GM12878 (cell line): ENCODE results near the gene C11orf91. TPM values are rescaled to one million over a fixed set of nuclear protein-coding genes. Genes with fewer than 3 reads are reported as not detected.

Experiments
- ATAC-seq: fragments of 200-7000 bp; cut with Tn5 transposase; 3 replicates; pipeline ENCODE4 v1.9.1; 2020; ENCODE audit warnings: mild to moderate bottlenecking, moderate library complexity
- BruUV-seq: library from RNA; stranded (reverse); fragments of 400-500 nt; replicated peaks from 2 replicates; lab custom pipeline; 2021; lab: Mats Ljungman, UMichigan
- CTCF ChIA-PET: fragments of 300-600 bp; sonication (Branson Sonifier 250); formaldehyde crosslinking; extraction: SDS; loops from one replicate; lab custom pipeline; 2021; ENCODE audit warnings: inconsistent platforms; lab: Yijun Ruan, JAX
- POLR2A ChIA-PET: fragments of 350-600 bp; formaldehyde crosslinking; extraction: SDS; loops from one replicate; lab custom pipeline; 2021; ENCODE audit warnings: inconsistent platforms; lab: Charles Lee
- RAD21 ChIA-PET: fragments of 300-600 bp; sonication (Branson Sonifier 250); formaldehyde crosslinking; loops from one replicate; lab custom pipeline; 2023; ENCODE audit warnings: antibody characterized with exemption; ENCODE audit not compliant: unreplicated experiment; lab: Charles Lee
- SMC1A ChIA-PET: fragments of 300-600 bp; sonication (Branson Sonifier 250); formaldehyde crosslinking; loops from one replicate; lab custom pipeline; 2023; ENCODE audit not compliant: unreplicated experiment, uncharacterized antibody; lab: Charles Lee
- DNase-seq: peaks from one replicate; pipeline ENCODE4 v3.0.0-alpha.2; 2011; ENCODE audit warnings: low read depth, low spot score
- FAIRE-seq: peaks from 3 replicates; lab custom pipeline; 2011; peaks lifted over from hg19 to GRCh38; lab: Jason Lieb, UNC
- H2AFZ ChIP-seq: 2 replicates; pipeline ENCODE4 v1.6.0; 2011; ENCODE audit warnings: low read depth, low read length, control low read depth; ENCODE audit not compliant: control insufficient read depth
- H3K27ac ChIP-seq: 2 replicates; pipeline ENCODE4 v1.5.1; 2011; ENCODE audit warnings: control low read depth; ENCODE audit not compliant: control insufficient read depth, insufficient read depth
- H3K27me3 ChIP-seq, 2 experiments: replicated peaks in 1 of 2; 2 replicates each; pipeline versions ENCODE4 v1.6.0 to v1.6.1; 2011; ENCODE audit warnings: low read length in 1 of 2; ENCODE audit not compliant: control insufficient read depth in 2 of 2, insufficient read depth in 2 of 2
- H3K36me3 ChIP-seq, 2 experiments: 2 replicates each; pipeline ENCODE4 v1.5.1; 2011; ENCODE audit warnings: low read length in 1 of 2; ENCODE audit not compliant: control insufficient read depth in 2 of 2, insufficient read depth in 2 of 2
- H3K4me1 ChIP-seq: 2 replicates; pipeline ENCODE4 v1.6.1; 2011; ENCODE audit warnings: mild to moderate bottlenecking, low read length, moderate library complexity, mixed read lengths; ENCODE audit not compliant: control insufficient read depth, insufficient read depth
- H3K4me2 ChIP-seq: 2 replicates; pipeline ENCODE4 v1.6.0; 2011; ENCODE audit warnings: control low read depth; ENCODE audit not compliant: control insufficient read depth, insufficient read depth
- H3K4me3 ChIP-seq: fragments of 200-600 bp; sonication (generic); 2 replicates; pipeline ENCODE4 v1.5.1; 2016
- H3K79me2 ChIP-seq: 2 replicates; pipeline ENCODE4 v1.6.0; 2011; ENCODE audit warnings: low read length; ENCODE audit not compliant: control insufficient read depth, insufficient read depth
- H3K9ac ChIP-seq: 2 replicates; pipeline ENCODE4 v1.8.0; 2011; ENCODE audit warnings: low read length, control low read depth, mixed read lengths; ENCODE audit not compliant: control insufficient read depth, insufficient read depth
- H3K9me3 ChIP-seq: replicated peaks from 3 replicates; pipeline ENCODE4 v1.5.1; 2011; ENCODE audit warnings: mild to moderate bottlenecking, low read length; ENCODE audit not compliant: control insufficient read depth, insufficient read depth
- H4K20me1 ChIP-seq: 2 replicates; pipeline ENCODE4 v1.6.0; 2011; ENCODE audit not compliant: control insufficient read depth, insufficient read depth
- EED ChIP-seq: sonication (generic); IDR thresholded peaks from 2 replicates; pipeline ENCODE4 v1.6.1; 2016; ENCODE audit warnings: antibody characterized with exemption, low read depth
- ETV6 ChIP-seq, 2 experiments: fragments of 450-650 bp in 1 of 2; IDR thresholded peaks in 1 of 2; conservative IDR thresholded peaks in 1 of 2; 2 replicates each; pipeline ENCODE4 v1.6.1; 2014; ENCODE audit warnings: antibody characterized with exemption in 1 of 2, borderline replicate concordance in 1 of 2, low read depth in 1 of 2, mild to moderate bottlenecking in 1 of 2, moderate library complexity in 1 of 2
- IKZF2 ChIP-seq, 2 experiments: fragments of 450-650 bp; IDR thresholded peaks; 2 replicates each; pipeline ENCODE4 v1.6.1; 2017; ENCODE audit warnings: mild to moderate bottlenecking in 2 of 2, moderate library complexity in 2 of 2
- JUND ChIP-seq: IDR thresholded peaks from 2 replicates; pipeline ENCODE4 v1.6.1; 2012; ENCODE audit warnings: low read depth, mild to moderate bottlenecking, low read length, improper control_type of control experiment, moderate library complexity
- LARP7 ChIP-seq: fragments of 450-650 bp; IDR thresholded peaks from 2 replicates; pipeline ENCODE4 v1.6.1; 2017; ENCODE audit warnings: mild to moderate bottlenecking
- MLLT1 ChIP-seq: fragments of 450-650 bp; IDR thresholded peaks from 2 replicates; pipeline ENCODE4 v1.6.1; 2016; ENCODE audit warnings: mild to moderate bottlenecking
- MTA2 ChIP-seq: fragments of 450-650 bp; IDR thresholded peaks from 2 replicates; pipeline ENCODE4 v1.6.1; 2016; ENCODE audit warnings: low read depth, mild to moderate bottlenecking, moderate library complexity
- NBN ChIP-seq: fragments of 450-650 bp; IDR thresholded peaks from 2 replicates; pipeline ENCODE4 v1.6.1; 2016
- NRF1 ChIP-seq: conservative IDR thresholded peaks from 2 replicates; pipeline ENCODE4 v1.6.1; 2011; ENCODE audit warnings: mild to moderate bottlenecking, low read depth, low read length, improper control_type of control experiment
- RB1 ChIP-seq: fragments of 450-650 bp; formaldehyde crosslinking; IDR thresholded peaks from 2 replicates; pipeline ENCODE4 v1.6.1; 2017; ENCODE audit warnings: mild to moderate bottlenecking, borderline replicate concordance
- RELA ChIP-seq: fragments of 450-650 bp; IDR thresholded peaks from 2 replicates; pipeline ENCODE4 v1.8.0; 2014; ENCODE audit warnings: borderline replicate concordance; ENCODE audit not compliant: partially characterized antibody
- SKIL ChIP-seq: fragments of 450-650 bp; IDR thresholded peaks from 2 replicates; pipeline ENCODE4 v1.6.1; 2017; ENCODE audit warnings: mild to moderate bottlenecking, low read depth, inconsistent platforms; ENCODE audit not compliant: poor library complexity, severe bottlenecking
- SP1 ChIP-seq: IDR thresholded peaks from one replicate; pipeline ENCODE4 v1.6.1; 2011; ENCODE audit warnings: low read depth, low read length
- ZNF24 ChIP-seq: fragments of 450-650 bp; IDR thresholded peaks from 2 replicates; pipeline ENCODE4 v1.6.1; 2017; ENCODE audit warnings: antibody characterized with exemption, mild to moderate bottlenecking
- WGBS: methylation state at CpG from one replicate; pipeline ENCODE4 v1.1.6; 2016; ENCODE audit warnings: low lambda C conversion rate; ENCODE audit not compliant: insufficient replicate concordance, insufficient coverage; ENCODE audit errors: missing lambda C conversion rate; 5-methylcytosine and 5-hydroxymethylcytosine counted together
- in situ Hi-C: fragments of 300-500 bp; cut with MboI; formaldehyde crosslinking; loops from 9 replicates; pipeline ENCODE4 v1.14.3; 2018; ENCODE audit warnings: mixed read lengths
- intact Hi-C: fragments of 100-400 bp; cut with micrococcal nuclease; formaldehyde crosslinking; loops from one replicate; pipeline ENCODE4 v1.14.2; 2022; ENCODE audit not compliant: unreplicated experiment
- polyA plus RNA-seq, 11 experiments: library from polyadenylated mRNA; depleted of rRNA in 4 of 11; unstranded in 6 of 11; stranded (reverse) in 5 of 11; fragments of >200 nt; fragmentation: Nextera tagmentation in 4 of 11; fragmentation: Illumina TruSeq in 1 of 11; extraction: Ambion mirVana in 4 of 11; extraction: Trizol in 1 of 11; gene quantifications; 1 replicate in 1 of 11; 2 replicates in 10 of 11; pipeline versions ENCODE4 v1.2.1 to v1.2.3, GENCODE V29; 2011 to 2016; ENCODE audit warnings: inconsistent platforms in 2 of 11, missing spikeins in 2 of 11, low read depth in 1 of 11
- total RNA-seq, 4 experiments: library from RNA; depleted of rRNA in 3 of 4; stranded (reverse); fragments of >200 nt in 3 of 4; fragmentation: Illumina TruSeq in 1 of 4; extraction: Trizol in 1 of 4; gene quantifications; 2 replicates each; pipeline versions ENCODE4 v1.2.1 to v1.2.3, GENCODE V29; 2013 to 2021

C11orf91 gene
- total and polyA plus RNA-seq, 10 of the 15 experiments (the other 5 are each of a cell fraction or from before 2014, with no cell fraction given) = not detected

GRCh38 chr11:33665350-33666106, 35.1 kb downstream of the C11orf91 start:
- no peak for TF ChIP-seq LARP7
- no peak for TF ChIP-seq JUND
- no peak for TF ChIP-seq SP1
- TF ChIP-seq ZNF24 = no peak
- TF ChIP-seq SKIL = no peak
- TF ChIP-seq ETV6 (conservative IDR thresholded peaks at IDR 0.05 in 1 of 2, IDR thresholded peaks at IDR 0.05 in 1 of 2; ENCODE audit: borderline replicate concordance in 1 of 2, low read depth in 1 of 2) = no peak
- no peak for TF ChIP-seq NBN
- no peak for TF ChIP-seq MTA2
- no peak for TF ChIP-seq EED
- no peak for TF ChIP-seq IKZF2 (IDR thresholded peaks at IDR 0.05)
- no peak for TF ChIP-seq MLLT1
- no peak for TF ChIP-seq RELA
- TF ChIP-seq RB1 = no peak
- no peak for TF ChIP-seq NRF1
- Histone ChIP-seq H3K36me3 (no peaks in the 10 kb centered on the region), H3K79me2 (no peaks in the 10 kb centered on the region), H3K9ac (no peak overlapping the region), H3K27me3 (no peaks in the 10 kb centered on the region), H3K4me3 (no peak overlapping the region), H2AFZ (no peak overlapping the region), H4K20me1 (no peaks in the 10 kb centered on the region), H3K27ac (no peak overlapping the region), H3K4me1 (no peaks in the 10 kb centered on the region), H3K9me3 (no peaks in the 10 kb centered on the region), H3K4me2 (no peak overlapping the region)
- CTCF ChIA-PET = interaction anchor here (1.0 kb wide), 1 partner anchor 23 kb away, joined by 3 read pairs; no protein-coding TSS in a partner anchor
- no peak for FAIRE-seq
- WGBS = 29% methylated on average over 6 of the region's 6 CpGs
- intact Hi-C loops = no loop called here
- no peak for DNase-seq
- in situ Hi-C loops = no loop called here
- SMC1A ChIA-PET = no interaction called here
- ATAC-seq = no peak
- RAD21 ChIA-PET = no interaction called here
- POLR2A ChIA-PET = no interaction called here
- BruUV-seq = no TSS peak
